ENCODE measurements around the gene BBS10.
"Not testable (repeated sequence)": the region's sequence is repeated elsewhere in the genome, so short reads cannot be mapped to it uniquely, and the experiment has no call there.

The BBS10 gene

DNA sequence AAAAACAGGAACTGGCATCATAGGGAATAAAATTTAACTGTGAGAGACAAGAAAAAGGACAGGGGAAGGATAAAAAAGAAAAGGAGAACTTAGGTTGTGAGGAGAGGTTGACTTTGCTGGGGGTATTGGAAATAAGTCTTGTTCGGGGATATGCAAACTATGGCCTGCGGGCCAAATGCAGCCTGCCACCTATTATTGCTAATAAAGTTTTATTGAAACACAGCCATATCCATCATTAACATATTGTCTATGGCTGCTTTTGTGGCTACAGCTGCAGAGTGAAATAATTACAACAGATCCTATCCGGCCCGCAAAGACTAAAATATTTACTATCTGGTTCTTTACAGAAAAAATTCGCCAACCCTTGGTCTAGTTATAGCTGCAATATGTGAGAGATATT lies 18.6 kb downstream of the BBS10 start:
- DNase-seq (ENCODE audit: low spot score) = no peak

DNA sequence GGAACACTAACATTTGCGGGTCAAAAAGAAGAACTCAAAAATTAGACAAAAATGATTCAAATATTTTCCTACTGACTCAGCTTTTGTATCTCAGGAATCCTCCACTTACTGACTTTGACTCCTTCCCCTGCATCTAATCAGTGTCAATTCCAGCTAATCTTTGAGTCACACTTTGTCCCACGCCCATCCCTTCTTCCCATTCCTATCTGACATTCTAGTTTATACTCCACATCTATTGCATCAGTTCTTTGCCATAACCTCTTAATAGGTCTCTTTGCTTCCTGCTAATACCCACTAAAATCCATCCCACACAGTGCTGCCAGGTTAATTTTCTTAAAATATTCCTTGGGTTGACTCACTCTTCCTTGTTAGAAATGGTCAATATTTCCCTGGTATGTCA lies 19.1 kb downstream of the BBS10 start:
- DNase-seq (ENCODE audit: low spot score) = peak; percentile 76

DNA sequence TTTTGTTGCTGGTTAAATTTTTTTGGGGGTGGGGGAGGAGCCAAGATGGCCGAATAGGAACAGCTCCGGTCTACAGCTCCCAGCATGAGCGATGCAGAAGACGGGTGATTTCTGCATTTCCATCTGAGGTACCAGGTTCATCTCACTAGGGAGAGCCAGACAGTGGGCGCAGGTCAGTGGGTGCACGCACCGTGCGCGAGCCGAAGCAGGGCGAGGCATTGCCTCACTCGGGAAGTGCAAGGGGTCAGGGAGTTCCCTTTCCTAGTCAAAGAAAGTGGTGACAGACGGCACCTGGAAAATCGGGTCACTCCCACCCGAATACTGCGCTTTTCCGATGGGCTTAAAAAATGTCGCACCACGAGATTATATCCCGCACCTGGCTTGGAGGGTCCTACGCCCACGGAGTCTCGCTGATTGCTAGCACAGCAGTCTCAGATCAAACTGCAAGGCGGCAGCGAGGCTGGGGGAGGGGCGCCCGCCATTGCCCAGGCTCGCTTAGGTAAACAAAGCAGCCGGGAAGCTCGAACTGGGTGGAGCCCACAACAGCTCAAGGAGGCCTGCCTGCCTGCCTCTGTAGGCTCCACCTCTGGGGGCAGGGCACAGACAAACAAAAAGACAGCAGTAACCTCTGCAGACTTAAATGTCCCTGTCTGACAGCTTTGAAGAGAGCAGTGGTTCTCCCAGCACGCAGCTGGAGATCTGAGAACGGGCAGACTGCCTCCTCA lies 28.5 kb downstream of the BBS10 start:
- DNase-seq (ENCODE audit: low spot score) = not testable (repeated sequence)

DNA sequence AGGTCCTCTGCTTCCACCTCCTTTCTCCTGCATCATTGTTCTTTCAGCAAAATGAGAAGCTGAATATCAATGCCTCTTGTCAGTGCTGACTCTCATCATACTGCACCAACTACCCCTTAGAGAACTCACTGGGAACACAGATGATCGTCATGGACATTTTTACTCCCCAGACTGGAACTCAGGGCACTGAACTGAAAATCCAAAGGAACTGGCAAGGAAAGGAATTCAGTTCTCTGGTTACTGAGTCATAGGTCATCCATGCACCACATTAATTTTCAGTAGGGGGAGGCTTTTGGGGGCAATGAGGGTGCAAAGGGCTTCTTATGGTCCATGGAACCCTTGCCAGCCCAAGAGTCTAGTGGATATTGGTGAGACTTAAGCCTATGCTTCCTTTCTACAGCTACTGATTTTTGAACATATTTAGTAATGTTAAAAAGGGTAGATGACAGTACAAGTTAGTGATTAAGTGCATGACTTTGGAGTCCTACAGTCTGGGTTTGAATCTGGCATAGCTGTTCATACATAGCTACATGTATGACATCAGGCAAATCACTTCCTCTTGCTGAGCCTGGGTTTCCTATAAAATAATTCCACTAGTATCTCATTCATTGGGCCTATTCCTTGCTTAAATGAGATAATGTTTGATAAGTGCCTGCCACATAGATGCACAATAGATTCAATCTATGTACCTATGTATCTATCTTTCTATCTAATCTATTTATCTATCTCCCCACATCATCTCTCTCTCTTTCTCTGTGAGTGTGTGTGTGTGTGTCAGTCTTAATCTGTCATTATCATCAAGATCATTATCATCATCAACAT lies 29.2 kb downstream of the BBS10 start:
- no peak for DNase-seq (ENCODE audit: low spot score)

DNA sequence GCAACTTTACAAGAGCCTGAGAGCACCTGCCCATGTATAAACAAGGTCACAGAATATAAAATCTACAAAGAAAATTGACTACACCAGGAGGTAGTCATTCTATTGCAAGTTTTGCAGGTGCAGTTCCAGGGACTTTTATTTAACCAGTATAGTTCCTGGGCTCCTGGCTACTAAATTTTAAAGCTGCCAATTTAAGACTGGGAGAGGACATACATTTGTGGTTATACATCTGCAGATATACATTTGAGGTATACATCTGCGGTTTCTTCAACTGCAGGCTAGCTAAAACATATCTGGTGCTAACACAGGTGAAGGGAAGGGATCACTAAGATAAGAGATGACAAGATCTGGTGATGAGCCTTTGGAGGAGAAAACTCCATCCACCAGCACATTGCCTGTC lies 30.2 kb downstream of the BBS10 start:
- DNase-seq (ENCODE audit: low spot score) = no peak

DNA sequence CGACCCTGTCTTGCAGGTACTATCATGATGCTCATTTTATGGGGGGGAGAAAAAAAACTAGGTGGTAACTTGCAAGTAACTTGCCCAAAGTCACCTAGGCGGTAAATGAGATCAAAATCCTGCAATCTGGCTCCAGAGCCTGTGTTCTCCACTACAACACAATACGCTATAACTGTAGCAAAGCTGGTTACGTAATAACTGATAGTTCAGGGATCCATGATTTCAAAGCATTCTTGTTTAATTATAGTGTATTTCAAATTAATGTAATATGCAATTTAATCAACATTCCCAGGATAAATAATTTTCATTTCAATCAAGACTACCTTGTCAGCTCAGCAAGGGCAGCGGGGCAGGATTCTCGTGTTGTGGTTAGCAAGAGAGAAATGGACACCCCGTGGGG lies 31.7 kb downstream of the BBS10 start:
- no peak for DNase-seq (ENCODE audit: low spot score)

DNA sequence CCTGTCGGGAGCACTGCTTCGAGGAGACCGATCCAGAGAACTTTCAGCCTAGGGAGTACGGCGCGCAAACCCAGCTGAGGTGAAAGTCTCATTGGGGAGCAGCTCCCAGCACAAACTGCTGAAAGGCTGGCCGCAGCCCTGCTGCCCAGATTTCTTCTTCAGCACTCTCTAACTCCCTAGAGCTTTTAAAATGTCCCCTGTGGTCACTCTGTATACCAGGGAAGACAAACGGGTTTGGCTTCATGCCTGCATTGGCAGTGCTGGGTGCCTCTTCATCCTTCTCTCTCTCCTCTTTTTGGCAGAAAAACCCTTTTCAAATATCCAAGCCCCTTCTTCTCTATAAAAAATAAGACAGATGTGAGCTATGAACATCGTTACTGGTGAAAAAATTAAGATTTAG lies 34.9 kb downstream of the BBS10 start:
- no peak for DNase-seq (ENCODE audit: low spot score)

DNA sequence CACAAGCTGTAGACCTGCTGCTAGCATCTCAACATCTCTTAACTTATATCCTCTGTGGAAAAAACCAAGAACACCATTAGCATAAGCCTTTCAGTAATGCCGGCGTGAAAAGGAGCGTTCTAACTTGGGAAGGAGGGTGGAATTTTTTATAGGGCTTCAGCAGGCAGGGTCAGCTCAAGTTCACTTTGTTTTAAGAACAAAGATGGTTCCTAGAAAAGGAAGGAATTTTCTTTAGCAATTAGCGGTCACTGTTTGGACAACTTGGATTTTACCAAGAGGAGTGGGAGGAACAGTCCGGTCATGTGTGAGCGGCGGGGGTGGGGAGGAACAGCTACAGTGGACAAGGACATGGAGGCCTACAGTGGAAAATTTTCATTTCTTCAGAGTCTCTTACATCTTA lies 35.9 kb downstream of the BBS10 start:
- peak; percentile 70 for DNase-seq (ENCODE audit: low spot score)

DNA sequence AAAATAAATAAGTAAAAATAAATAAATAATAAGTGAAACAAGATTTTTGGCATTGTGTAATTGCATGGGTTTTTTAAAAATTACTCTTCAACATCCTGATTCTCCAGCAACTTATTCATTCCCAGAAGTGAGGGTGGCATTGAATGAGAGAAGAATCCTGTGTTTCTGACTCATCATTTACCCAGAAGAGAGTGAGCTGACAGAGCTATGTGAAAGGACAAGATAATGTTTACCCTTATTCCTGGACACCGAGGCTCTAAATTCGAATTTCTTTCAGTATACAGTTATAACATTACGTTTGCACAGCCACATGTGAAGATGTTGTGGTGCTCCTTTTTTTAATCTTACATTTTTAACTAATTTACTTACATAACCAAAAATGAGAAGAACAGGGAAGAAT lies 36.4 kb downstream of the BBS10 start:
- peak; percentile 62 for DNase-seq (ENCODE audit: low spot score)

DNA sequence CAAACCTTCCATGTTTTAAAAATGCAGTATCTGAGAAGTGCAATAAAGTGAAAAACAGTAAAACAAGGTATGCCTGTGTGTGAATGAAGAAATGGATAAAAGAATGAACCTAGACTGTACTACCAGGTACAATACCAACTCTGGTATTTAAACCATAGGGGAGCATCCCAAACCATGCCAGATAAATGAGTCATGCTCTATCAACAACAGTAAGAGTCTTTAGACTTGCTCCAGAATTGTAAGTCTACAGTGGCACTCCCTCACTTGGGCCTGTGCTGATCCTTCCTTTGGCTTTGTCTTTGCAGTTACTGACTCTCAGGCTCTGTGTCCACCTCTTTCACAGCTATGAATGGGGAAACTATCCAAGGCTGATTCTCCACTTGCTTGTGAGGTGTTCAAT lies 38.1 kb downstream of the BBS10 start:
- no peak for DNase-seq (ENCODE audit: low spot score)

DNA sequence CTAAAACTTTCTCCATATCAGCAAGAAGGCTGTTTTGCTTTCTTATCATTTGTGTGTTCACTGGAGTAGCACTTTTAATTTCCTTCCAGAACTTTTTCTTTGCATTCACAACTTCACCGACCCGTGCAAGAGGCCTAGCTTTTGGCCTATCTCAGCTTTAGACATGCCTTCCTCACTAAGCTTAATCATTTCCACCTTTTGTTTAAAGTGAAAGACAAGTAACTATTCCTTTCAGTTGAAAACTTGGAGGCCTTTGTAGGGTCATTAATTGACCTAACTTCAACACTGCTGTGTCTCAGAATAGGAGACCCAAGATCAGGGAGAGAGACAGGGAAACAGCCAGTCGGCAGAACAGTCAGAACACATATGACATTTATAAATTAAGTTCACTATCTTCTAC lies 39.3 kb downstream of the BBS10 start:
- DNase-seq (ENCODE audit: low spot score) = no peak

DNA sequence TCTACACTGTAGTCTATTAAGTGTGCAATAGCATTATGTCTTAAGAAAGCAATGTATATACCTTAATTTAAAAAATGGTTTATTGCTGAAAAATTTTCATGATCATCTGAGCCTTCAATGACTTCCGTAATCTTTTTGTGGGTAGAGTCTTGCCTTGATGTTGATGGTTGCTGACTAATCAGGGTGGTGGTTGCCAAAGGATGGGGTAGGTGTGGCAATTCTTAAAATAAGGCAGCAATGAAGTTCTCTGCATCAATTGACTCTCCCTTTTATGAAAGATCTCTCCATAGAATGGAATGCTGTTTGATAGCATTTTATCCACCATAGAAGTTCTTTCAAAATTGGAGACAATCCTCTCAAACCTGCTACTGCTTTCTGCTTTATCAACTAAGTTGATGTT lies 41.1 kb downstream of the BBS10 start:
- no peak for DNase-seq (ENCODE audit: low spot score)

DNA sequence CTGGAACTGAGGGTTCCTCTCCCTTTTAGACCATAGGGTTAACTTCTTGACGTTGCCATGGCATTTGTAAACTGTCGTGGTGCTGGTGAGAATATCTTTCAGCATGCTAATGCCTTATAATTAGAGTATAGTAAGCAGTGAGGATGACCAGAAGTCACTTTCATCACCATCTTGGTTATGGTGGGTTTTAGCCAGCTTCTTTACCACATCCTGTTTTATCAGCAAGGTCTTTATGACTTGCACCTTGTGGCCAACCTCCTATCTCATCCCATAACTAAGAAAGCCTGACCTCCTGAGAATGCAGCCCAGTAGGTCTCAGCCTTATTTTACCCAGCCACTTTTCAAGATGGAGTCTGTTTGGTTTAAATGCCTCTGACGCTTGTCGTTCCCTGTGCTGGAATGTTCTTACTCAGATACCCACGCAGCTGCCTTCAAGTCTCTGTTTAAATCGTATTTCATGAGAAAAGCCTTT lies 44.2 kb downstream of the BBS10 start:
- no peak for DNase-seq (ENCODE audit: low spot score)

DNA sequence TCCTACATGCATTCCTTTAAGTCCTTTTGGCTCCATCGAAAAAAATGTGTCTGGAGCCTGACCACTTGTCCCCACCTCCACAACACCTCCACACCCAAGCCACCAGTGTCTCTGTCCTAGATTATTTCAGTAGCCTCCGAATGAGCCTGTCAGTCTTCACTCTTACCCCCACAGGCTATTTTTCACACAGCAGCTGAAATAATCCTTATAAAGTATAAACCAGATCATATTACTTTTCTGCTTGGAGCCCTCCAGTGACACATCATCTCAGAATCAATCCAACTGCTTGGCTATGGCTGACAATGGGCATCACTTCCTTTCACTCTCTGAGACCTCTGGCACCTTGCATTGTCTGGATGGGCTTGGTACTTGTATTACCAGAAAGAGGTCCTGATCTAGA lies 44.9 kb downstream of the BBS10 start:
- DNase-seq (ENCODE audit: low spot score) = no peak

DNA sequence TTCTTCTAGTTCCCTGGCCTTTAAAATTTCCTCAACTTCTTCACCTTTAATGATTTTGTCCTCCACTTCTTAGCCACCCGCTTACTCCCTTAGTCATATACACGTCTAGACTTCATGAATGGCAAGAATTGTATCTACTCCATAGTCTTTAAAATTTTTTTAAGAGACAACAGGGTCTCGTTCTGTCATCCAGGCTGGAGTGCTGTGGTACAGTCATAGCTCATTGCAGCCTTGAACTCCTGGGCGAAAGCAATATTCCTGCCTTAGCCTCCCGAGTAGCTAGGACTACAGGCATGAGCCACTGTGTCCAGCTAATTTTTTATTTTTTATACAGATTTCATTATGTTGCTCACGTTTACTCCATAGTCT lies 47.9 kb downstream of the BBS10 start:
- no peak for DNase-seq (ENCODE audit: low spot score)

DNA sequence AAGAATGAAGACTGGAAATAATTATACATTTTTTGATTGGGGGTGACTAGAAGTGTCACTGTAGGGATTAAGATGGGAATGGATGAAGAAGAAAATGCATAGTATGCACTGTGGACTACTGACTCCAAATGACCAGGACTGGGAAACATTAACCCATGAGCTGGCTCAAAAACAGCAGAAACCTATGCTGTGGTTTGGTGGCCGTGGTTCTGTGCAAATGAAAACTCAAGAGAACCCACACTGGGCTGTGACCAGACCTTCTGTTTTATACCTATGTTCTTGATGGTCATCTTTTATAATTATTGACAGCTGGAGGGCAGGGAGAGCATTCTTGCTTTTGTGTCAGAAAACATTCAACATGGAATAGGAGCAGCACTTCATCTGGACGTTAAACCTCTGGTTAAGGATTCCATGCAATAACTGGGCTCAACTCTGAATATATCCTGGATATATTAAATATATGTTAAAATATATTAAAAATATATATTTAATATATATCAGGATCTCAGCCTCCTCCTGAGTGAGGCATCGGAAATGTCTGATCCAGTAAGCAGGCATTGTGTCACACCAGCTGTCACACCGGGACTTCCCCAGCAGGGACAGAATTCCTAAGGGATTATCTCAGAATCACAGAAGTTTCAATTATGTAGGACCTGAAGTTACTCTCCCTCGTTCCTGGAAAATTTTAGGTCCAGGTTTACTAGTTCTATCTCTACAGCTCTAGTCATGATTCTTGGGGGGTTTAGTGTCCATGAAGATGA lies 48.5 kb downstream of the BBS10 start:
- DNase-seq (ENCODE audit: low spot score) = no peak

All from putamen (tissue), 1 donor.